Measurements from ENCODE around the gene OCA2.

The OCA2 gene

GRCh38 chr15:27805261-27806220 is 293.6 kb downstream of the OCA2 start:
- no peak for DNase-seq

DNA sequence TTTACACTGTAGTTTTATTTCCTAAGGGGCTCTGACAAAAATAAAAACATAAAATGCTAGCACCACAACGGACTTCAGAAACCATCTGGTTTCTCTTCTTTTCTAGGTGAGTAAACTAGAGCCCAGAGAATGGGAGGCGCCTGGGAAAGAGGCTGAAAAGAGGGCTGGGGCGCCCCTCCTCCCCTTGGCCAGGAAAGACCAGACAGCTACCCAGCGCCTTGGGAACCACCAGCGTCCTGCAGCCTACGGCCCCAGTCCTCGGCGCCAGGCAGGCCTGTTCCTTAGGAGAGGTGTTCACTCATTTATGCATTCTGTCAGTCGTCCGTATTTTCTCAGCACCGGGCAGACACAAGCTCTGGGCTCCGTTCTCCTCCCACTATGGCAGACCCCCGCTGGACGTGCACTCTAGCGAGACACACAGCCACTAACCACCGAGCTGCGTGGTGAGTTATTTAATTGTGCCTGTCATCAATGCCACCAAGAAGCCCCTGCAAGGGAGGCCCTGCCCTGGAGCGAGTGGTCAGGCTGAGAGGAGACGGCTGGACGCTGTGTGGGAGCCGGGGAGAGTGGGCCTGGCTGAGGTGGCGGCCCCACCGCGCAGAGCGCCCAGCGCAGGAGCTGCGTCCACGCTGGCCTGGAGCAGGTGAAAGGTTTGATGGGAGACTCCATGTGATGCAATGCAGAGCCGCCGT is 294.4 kb downstream of the OCA2 start:
- DNase-seq = no peak

DNA sequence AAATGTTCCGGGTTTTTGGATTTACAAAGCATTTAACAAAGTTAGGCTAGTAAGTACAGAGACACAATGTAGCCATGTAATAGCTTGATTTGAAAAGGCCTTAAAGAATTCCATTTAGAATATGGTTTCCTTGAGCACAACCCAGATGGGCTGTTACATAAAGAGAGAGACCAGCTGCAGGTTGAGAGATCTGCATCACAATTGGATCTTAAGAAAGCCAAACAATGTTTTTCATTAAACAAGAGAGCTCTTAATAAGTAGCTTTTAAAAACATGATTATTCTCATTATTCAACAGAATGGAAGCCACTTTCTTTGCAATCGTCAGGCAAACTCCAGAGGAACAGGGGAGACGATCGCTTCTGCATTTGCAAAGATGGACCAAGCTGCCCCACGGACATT is 300.3 kb downstream of the OCA2 start:
- DNase-seq = no peak

DNA sequence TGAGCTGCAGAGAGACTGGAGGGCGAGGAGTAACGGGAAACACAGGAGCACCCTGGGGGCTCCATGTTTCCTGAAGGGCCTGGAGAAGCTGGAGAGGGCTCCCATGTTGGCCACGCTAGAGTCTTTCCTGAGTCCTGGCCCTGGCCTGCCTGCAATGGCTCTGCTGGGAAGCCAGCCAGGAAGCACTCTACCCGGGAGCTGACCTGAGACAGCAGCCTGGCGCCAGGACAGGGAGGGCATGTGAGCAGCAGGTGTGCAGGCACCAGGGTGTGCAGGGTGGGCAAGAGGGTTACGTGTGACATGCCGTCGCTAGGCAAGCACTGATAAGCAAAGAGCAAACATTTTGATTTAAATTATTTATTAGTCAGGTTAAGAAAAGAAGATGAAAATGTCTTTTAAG is 301.4 kb downstream of the OCA2 start:
- peak in 1 of 2 experiments; percentile 20 for DNase-seq

DNA sequence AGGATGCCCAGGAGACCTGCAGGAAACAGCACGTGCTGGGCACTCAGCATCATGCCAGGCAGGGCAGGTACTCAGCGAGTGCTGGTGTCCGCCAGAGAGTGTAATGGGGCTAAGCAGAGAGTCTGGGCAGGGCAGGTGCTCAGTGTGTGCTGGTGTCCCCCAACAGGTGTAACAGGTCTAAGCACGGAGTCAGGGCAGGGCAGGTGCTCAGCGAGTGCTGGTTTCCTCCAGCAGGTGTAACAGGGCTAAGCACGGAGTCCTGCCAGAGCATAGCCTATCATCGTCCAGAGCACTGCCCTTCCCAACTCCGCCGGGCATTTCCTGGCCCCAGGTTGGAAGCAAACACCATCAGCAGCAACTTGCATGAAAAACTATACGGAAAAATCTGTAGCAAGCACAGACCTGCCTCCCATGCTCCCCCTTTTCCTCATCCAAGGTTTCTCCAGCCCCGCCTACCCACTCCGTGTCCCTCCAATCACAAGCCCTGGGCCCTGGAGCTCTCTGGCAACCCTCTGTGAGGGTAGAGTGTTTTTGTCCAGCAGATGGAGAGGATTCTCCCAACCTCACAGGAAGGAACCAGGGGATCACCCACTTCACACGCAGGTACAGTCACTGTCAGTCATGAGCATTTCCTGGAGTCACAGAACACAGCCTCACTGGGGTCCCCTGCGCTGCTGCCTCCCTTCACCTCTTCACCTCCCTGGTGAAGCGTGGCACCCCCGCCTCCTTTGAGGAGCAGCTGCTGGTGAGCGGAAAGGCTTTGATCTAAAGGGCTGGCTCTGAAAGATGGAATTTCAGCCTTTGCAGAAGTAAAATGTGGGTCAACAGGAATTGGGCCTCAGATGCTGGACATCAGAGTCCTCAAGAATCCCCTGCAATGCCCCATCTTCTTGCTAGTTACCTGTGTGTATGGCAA is 302.5 kb downstream of the OCA2 start:
- DNase-seq = peak in 1 of 2 experiments; percentile 28

GRCh38 chr15:27792756-27793264 is 306.3 kb downstream of the OCA2 start:
- DNase-seq = no peak

- DNase-seq = no peak
These were observed 308.8 kb downstream of the OCA2 start for GRCh38 chr15:27790270-27790669.

DNA sequence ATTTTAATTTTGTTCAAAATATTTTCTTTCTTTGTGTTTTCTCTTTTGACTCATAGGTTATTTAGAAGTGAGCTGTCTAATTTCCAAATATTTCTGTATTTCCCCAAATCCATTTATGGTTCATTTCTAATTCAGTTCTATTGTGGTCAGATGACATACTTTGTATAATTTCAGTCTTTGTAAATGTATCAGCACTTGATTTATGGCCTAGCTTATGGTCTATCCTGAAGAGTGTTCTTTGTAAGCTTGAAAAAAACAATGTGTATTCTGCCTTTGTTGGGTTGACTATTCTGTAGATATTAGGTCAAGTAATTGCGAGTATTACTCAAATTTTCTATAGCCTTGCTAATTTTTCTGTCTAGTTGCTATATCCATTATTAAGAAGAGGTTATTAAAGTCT is 311.2 kb downstream of the OCA2 start:
- no peak for DNase-seq

DNA sequence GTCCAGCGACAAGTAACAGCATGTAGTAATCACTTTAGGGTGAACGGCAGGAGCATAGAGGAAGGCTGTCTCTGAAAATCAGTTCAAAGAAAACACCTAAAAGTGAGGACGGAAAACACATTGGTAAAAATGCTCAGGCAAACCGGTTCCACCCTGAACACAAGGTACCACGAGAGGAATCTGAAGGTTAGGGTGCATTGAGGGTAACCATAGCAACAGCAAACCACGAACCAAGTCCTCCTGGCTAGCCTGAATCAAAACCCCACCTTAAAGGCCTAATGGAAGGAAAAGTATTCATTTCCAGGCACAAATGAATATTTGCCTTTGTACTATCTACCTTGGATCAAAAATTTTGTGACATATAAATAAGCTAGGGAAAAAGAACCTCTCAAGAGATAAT is 315.0 kb downstream of the OCA2 start:
- no peak for DNase-seq

GRCh38 chr15:27783678-27784077 is 315.4 kb downstream of the OCA2 start:
- DNase-seq = no peak

- DNase-seq = no peak
These were observed 317.0 kb downstream of the OCA2 start for GRCh38 chr15:27782125-27782524.

DNA sequence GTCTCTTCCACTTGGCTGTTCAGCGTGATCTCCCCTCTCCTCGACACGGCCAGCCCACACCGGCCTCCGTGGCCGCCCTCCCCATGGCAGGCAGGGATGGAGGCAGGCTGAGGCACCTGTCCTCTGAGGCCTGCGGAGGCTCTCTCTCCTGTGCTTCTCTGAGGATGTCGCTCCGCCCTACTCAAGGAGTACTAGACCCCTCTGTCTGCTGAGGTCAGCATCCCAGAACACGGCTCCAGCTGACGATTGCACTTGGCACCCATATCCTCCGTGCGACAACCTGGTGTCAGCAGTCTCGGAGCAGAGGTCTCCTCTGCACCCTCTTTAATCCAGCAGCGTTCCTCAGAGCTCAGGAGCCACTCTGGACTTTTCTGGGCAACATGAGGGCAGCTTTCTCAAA is 322.6 kb downstream of the OCA2 start:
- no peak for DNase-seq

DNA sequence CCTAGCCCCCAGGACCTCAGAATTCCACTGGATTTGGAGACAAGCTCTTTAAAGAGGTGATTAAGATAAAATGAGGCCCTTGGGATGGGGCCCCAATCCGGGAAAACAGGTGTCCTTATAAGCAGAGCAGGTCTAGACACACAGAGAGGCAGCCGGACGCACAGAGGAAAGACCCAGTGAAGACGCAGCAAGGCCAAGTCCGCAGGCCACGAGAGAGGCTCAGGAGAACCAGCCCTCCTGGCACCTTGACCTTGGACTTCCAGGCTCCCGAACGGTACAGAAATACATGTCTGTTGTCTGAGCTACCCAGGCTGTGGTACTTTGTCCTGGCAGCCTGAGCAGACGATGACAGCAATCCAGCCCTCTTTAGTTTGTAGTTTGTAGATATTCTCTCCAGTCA is 324.5 kb downstream of the OCA2 start:
- no peak for DNase-seq

DNA sequence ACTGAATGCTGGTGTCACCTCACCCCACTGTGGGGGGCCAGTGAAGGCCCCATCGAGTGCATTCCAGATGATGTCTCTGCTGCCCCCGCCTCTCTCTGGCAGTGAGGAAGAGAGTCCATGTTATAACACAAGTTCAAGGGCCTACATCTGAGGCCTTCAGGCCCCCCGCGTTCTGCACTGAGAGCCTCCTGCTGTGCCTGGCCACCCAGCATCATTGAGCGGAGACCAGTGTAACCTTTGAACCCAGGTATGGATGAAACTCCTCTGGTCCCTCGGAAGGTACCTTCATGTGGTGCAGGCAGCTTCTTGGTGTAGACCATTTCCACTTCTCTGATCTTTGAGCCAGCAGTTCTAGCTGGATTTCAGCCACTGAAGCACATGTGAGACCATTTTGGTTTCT is 324.9 kb downstream of the OCA2 start:
- no peak for DNase-seq

DNA sequence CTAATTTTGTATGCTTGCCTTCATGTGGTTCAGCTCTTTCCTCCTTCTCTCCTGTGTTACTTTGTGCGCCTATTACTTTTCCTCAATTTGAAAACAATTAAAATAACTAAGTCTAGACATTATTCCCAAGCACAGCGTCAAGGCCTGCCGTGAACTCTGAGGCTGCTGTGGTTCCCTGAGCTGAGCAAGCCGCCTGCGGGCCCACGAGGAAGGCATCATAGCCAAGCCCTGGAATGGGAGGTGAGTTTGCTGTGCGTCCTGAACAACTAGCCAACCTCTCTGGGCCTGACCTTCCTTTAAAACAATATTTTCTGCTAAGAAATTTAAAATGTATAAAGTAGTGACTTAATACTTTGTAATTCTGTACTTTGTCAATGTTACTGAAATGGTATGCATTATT is 327.2 kb downstream of the OCA2 start:
- no peak for DNase-seq

- DNase-seq = no peak
These were observed 328.2 kb downstream of the OCA2 start for GRCh38 chr15:27770769-27771554.

- DNase-seq = no peak
These were observed 329.0 kb downstream of the OCA2 start for GRCh38 chr15:27770086-27770607.

- DNase-seq = no peak
These were observed 329.5 kb downstream of the OCA2 start for GRCh38 chr15:27769652-27770051.

GRCh38 chr15:27768732-27769475 is 330.2 kb downstream of the OCA2 start:
- DNase-seq = no peak

DNA sequence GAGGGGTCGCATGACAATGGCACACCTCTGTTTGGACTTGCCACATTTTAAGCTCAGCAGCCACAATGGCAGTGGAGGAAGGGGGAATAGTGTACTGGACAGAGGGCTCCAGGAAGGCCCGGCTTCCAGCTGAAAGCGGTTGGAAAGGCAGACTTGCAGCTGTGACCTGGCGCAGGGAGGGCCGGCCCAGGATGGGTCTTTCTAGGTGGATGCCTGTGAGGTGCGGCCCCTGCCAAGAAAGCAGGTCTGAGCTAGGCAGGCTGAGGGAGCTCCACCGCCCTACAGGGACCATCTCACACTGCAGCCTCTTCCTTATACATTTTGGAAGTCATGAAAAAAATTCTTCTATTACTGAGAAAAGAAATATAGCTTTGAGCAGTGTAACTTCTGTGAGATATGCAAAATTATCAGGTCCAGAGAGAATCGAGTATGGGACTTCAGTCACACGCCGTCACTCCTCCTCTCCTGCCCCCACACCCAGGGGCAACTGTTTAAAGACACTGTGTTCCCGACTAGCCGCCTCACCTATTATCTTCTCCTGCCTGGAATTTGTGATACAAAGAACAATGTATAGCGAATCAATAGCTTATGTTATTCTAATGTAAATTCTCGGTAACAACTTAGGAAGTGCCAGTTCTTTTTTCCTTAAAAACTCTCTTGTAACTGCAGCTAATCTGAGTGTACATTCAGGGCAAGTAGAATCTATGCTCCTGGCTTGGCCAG is 331.0 kb downstream of the OCA2 start:
- DNase-seq = no peak

All from NCI-H2081 (cell line).